NCI-H1092 (cell line): Measurements from ENCODE around the gene TOMT.
"Not testable (repeated sequence)": the region's sequence is repeated elsewhere in the genome, so short reads cannot be mapped to it uniquely, and the experiment has no call there.

ENCODE experiments used
- DNase-seq: peaks from one replicate; lab custom pipeline; 2025; lab: John Stamatoyannopoulos, UW

Gene TOMT

GRCh38 chr11:72127923-72128322 is 22.2 kb downstream of the TOMT start:
- DNase-seq: no peak

- no peak for DNase-seq
Measured at GRCh38 chr11:72129381-72129780, 23.7 kb downstream of the TOMT start.

GRCh38 chr11:72132646-72133045 is 26.9 kb downstream of the TOMT start:
- DNase-seq: no peak

GRCh38 chr11:72135473-72135872 is 29.7 kb downstream of the TOMT start, which contains the start of gene FOLR3:
Gene FOLR3, plus strand, starts transcription at chr11:72135725. Its CDS starts 228 bp downstream, at chr11:72135953.
- DNase-seq: not testable (repeated sequence)

- DNase-seq: no peak
Measured at GRCh38 chr11:72135891-72136683, 30.4 kb downstream of the TOMT start.

- no peak for DNase-seq
Measured at GRCh38 chr11:72136684-72137262, 31.0 kb downstream of the TOMT start.

- no peak for DNase-seq
Measured at GRCh38 chr11:72138821-72139390, 33.2 kb downstream of the TOMT start.

- no peak for DNase-seq
Measured at GRCh38 chr11:72139500-72139899, 33.8 kb downstream of the TOMT start.

GRCh38 chr11:72140661-72141060 is 34.9 kb downstream of the TOMT start:
- no peak for DNase-seq

- no peak for DNase-seq
Measured at GRCh38 chr11:72141066-72141465, 35.3 kb downstream of the TOMT start.

GRCh38 chr11:72142086-72142485 is 36.4 kb downstream of the TOMT start:
- DNase-seq: not testable (repeated sequence)

- not testable (repeated sequence) for DNase-seq
Measured at GRCh38 chr11:72142543-72142942, 36.8 kb downstream of the TOMT start.

GRCh38 chr11:72144807-72145565 is 39.3 kb downstream of the TOMT start:
- DNase-seq: no peak

- DNase-seq: no peak
Measured at GRCh38 chr11:72146625-72147024, 40.9 kb downstream of the TOMT start.

- no peak for DNase-seq
Measured at GRCh38 chr11:72150882-72151281, 45.2 kb downstream of the TOMT start.

GRCh38 chr11:72153874-72154273 is 48.1 kb downstream of the TOMT start:
- DNase-seq: not testable (repeated sequence)

- no peak for DNase-seq
Measured at GRCh38 chr11:72154816-72155215, 49.1 kb downstream of the TOMT start.

GRCh38 chr11:72155751-72156150 is 50.0 kb downstream of the TOMT start:
- no peak for DNase-seq

GRCh38 chr11:72157131-72157530 is 51.4 kb downstream of the TOMT start:
- no peak for DNase-seq
